Astrocyte of the spinal cord (primary cell): Measurements from ENCODE around the gene BCAP31.

Experiments
- DNase-seq: peaks from one replicate; pipeline ENCODE4 v3.0.0; 2011; ENCODE audit warnings: low read depth, low spot score
- H3K4me3 ChIP-seq: 2 replicates; pipeline ENCODE4 v1.5.1; 2011; ENCODE audit warnings: low read depth, mild to moderate bottlenecking, low read length, moderate library complexity
- in situ Hi-C: cut with HindIII; loops from 2 replicates; pipeline ENCODE4 v1.10.0; 2017; ENCODE audit warnings: low sequenced_read_pairs
- TF ChIP-seq, protein P1 (sequence below): IDR thresholded peaks from 2 replicates; pipeline ENCODE4 v1.5.1; 2012; ENCODE audit warnings: low read depth, mild to moderate bottlenecking, low read length, inconsistent platforms

The BCAP31 gene

GRCh38 chrX:153674219-153674851 is 49.9 kb downstream of the BCAP31 start:
- TF ChIP-seq, protein P1, sequence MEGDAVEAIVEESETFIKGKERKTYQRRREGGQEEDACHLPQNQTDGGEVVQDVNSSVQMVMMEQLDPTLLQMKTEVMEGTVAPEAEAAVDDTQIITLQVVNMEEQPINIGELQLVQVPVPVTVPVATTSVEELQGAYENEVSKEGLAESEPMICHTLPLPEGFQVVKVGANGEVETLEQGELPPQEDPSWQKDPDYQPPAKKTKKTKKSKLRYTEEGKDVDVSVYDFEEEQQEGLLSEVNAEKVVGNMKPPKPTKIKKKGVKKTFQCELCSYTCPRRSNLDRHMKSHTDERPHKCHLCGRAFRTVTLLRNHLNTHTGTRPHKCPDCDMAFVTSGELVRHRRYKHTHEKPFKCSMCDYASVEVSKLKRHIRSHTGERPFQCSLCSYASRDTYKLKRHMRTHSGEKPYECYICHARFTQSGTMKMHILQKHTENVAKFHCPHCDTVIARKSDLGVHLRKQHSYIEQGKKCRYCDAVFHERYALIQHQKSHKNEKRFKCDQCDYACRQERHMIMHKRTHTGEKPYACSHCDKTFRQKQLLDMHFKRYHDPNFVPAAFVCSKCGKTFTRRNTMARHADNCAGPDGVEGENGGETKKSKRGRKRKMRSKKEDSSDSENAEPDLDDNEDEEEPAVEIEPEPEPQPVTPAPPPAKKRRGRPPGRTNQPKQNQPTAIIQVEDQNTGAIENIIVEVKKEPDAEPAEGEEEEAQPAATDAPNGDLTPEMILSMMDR = no peak
- H3K4me3 ChIP-seq = no peak overlapping the region
- no peak for DNase-seq
- in situ Hi-C loops = no loop called here

GRCh38 chrX:153673428-153674218 is 50.6 kb downstream of the BCAP31 start, which contains the start of gene PNCK:
Gene PNCK (minus strand): TSS chrX:153673813. CDS start chrX:153673076, 737 bp downstream.
- in situ Hi-C loops = no loop called here
- TF ChIP-seq, protein P1 = no peak
- no peak within 1 kb of the TSS for H3K4me3 ChIP-seq
- no peak for DNase-seq

- H3K4me3 ChIP-seq = no peak overlapping the region
- in situ Hi-C loops = no loop called here
- no peak for DNase-seq
- TF ChIP-seq, protein P1 = no peak
Measured at GRCh38 chrX:153672531-153673427, 51.4 kb downstream of the BCAP31 start.

- in situ Hi-C loops = no loop called here
- TF ChIP-seq, protein P1 = no peak
- no peak overlapping the region for H3K4me3 ChIP-seq
- DNase-seq = no peak
Measured at GRCh38 chrX:153671589-153672530, 52.3 kb downstream of the BCAP31 start.

DNA sequence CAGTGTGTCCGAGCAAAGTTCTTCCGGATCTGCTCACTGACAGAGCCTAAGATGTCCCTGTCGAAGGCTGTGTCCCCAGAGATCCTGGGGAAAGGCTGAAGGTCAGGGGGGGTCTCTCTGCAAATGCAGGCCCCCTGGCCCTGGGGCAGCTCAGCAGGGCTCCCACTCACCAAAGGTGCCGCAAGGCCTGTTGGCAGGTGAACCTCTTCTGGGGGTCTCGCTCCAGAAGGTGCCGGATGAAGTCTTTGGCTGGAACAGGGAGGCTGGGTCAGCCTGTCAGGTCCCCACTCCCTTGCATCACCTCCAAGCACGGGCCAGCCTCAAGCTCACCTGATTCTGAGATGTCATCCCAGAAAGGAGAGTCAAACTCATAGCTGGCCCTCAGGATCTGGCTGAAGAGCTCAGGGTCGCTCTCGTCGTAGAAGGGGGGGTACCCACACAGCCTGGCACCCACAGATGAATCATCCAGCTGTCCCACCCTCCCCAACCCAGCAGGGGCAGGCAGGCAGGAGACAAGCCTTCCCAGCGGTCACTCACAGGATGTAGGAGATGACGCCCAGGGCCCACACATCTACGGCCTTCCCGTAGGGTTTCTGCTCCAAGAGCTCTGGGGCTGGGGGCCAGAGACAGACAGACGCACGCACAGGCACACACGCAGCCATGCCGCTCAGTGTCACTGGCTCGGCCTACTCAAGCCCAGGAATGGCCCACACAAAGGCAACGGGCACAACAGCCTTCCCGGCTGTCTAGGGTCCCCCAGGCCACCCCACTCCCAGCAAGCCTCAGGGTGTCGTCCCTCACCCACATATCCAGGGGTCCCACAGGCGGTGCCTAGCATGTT is 53.2 kb downstream of the BCAP31 start:
- in situ Hi-C loops = no loop called here
- H3K4me3 ChIP-seq = no peak overlapping the region
- TF ChIP-seq, protein P1 = no peak
- DNase-seq = no peak
